Vagina (tissue), 2 donors: ENCODE measurements around the gene TDRD9.

ENCODE experiments used
- CTCF ChIP-seq, 3 experiments: fragments of 450-650 bp in 2 of 3; fragments of 200-600 bp in 1 of 3; sonication (generic) in 1 of 3; IDR thresholded peaks; one replicate each; pipeline ENCODE4 v1.5.1; 2017 to 2019; ENCODE audit warnings: antibody characterized with exemption in 3 of 3, mild to moderate bottlenecking in 2 of 3, moderate library complexity in 2 of 3
- POLR2A ChIP-seq, 2 donors: fragments of 450-650 bp; IDR thresholded peaks; one replicate each; pipeline ENCODE4 v1.6.1; 2017; ENCODE audit warnings: antibody characterized with exemption in 2 of 2, mild to moderate bottlenecking in 2 of 2, moderate library complexity in 2 of 2
- POLR2AphosphoS5 ChIP-seq, 2 donors: sonication (generic); formaldehyde crosslinking; IDR thresholded peaks; one replicate each; pipeline ENCODE4 v1.9.0; 2017; ENCODE audit warnings: antibody characterized with exemption in 2 of 2, mild to moderate bottlenecking in 2 of 2, low read depth in 1 of 2; ENCODE audit not compliant: insufficient read depth in 1 of 2

- no peak for TF ChIP-seq CTCF (IDR thresholded peaks at IDR 0.05)
- no peak for TF ChIP-seq POLR2A (IDR thresholded peaks at IDR 0.05)
- no peak for TF ChIP-seq POLR2AphosphoS5 (IDR thresholded peaks at IDR 0.05; ENCODE audit: insufficient read depth in 1 of 2, low read depth in 1 of 2)
Observed at GRCh38 chr14:103897075-103897947, 30.9 kb upstream of the TDRD9 start.
